WI38 (cell line): ENCODE data around the gene SP9.

ENCODE experiments used
- H3K4me3 ChIP-seq: 2 replicates; pipeline ENCODE4 v1.5.1; 2011; ENCODE audit warnings: low read depth, mild to moderate bottlenecking, control low read depth, low read length
- CTCF ChIP-seq: IDR thresholded peaks from 2 replicates; pipeline ENCODE4 v1.5.1; 2012; ENCODE audit warnings: low read depth, mild to moderate bottlenecking, control low read depth, low read length

The SP9 gene

GRCh38 chr2:174324530-174324929 is 10.2 kb upstream of the SP9 start:
- TF ChIP-seq CTCF: no peak
- H3K4me3 ChIP-seq: no peak overlapping the region

GRCh38 chr2:174325373-174326160 is 9.2 kb upstream of the SP9 start:
- peak overlapping the region; percentile 60 for H3K4me3 ChIP-seq

GRCh38 chr2:174326161-174327020 is 8.4 kb upstream of the SP9 start:
- no peak for TF ChIP-seq CTCF
- peak overlapping the region; percentile 60 for H3K4me3 ChIP-seq

More at GRCh38 chr2:174325373-174326160, 9.2 kb upstream of the SP9 start:
- TF ChIP-seq CTCF: no peak

GRCh38 chr2:174327021-174327840 is 7.5 kb upstream of the SP9 start:
- H3K4me3 ChIP-seq: peak overlapping the region; percentile 60

GRCh38 chr2:174327841-174328113 is 7.0 kb upstream of the SP9 start:
- no peak overlapping the region for H3K4me3 ChIP-seq
- no peak for TF ChIP-seq CTCF

More at GRCh38 chr2:174327021-174327840, 7.5 kb upstream of the SP9 start:
- TF ChIP-seq CTCF: no peak

GRCh38 chr2:174328114-174328960 is 6.4 kb upstream of the SP9 start:
- TF ChIP-seq CTCF: no peak
- no peak overlapping the region for H3K4me3 ChIP-seq
